GM12874 (cell line): Measurements from ENCODE around the gene PTPRQ.

Source experiments
- CTCF ChIP-seq: IDR thresholded peaks from 2 replicates; pipeline ENCODE4 v1.5.1; 2011; ENCODE audit warnings: low read depth, mild to moderate bottlenecking, control low read depth, low read length, moderate library complexity; ENCODE audit not compliant: insufficient read depth

The PTPRQ gene

DNA sequence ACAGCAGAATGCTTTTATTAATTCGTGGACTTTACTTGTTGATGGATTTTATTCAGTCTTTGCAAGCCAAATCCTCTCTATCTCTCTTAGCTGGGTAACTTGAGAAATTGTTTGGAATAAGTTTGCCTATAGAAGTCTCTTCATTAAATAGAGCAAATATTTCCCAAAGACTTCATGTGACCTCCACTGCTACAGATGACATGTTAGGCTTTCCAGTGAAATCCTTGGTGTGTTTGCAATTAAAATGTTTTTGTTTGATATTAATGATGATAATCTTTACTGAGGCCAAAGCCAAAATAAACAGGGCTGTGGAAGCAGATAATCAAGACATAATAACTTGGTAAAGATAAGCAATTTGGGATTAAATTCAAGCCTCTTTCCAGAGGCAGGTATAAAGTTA, 267.8 kb downstream of the PTPRQ start:
- TF ChIP-seq CTCF = no peak

DNA sequence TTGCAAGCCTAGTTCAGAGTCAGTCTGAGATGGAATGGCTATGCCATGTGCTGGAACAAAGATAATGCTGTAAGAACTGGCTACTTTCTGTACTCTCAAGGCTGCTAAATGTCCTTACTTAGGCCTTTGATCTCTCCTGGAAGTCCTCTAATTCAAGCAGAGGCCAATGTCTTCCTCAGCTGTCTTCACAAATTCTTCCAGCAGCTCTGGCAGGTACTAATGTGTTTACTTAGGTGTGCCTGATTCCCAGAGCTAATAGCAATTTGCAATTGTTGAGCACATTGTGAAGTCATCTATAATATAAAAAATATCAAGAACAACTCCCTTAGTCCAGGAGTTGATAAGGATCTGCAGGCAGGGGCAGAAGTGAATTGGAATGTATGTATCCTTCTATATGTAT, 268.8 kb downstream of the PTPRQ start:
- TF ChIP-seq CTCF = no peak

- TF ChIP-seq CTCF = no peak
Observed at GRCh38 chr12:80713419-80713818, 269.4 kb downstream of the PTPRQ start.

DNA sequence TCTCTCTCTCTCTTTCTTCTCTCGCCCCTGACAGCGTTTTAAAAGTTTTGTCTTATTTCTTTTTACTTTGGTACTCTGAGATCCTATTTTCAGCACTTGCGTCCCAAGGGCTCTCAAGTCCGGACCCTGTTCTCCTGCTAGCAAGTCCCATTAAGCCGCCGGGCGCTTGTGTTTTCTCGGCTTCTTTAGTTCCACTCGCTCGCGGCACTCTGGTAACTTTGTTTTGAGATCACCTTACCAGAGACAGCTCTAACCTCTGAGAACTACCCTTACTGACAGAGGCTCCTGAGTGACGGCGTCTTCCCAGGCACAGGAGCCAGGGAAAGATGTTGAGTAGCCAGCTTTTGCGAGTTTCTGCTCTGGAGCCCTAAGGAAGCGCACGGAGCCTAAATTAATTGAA, 270.0 kb downstream of the PTPRQ start:
- no peak for TF ChIP-seq CTCF

DNA sequence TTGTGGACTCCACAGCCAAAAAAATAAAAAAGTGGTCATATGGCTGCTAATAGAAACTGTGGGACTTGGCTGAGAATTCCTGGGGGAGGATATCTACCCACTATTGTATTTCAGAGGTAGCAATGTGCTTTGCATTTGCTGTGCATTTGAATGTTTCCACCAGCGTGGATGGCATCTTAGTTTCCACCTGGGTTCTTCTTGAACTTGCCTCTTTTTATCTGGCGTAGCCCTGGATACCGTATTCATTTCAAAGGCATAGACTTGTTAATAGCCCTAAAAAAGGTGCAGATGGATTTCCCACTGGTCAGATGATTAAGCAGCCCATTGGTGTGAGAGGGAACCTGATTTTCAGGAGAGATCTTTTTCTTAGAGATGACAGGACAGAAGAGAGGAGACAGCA, 270.8 kb downstream of the PTPRQ start:
- TF ChIP-seq CTCF = no peak

- no peak for TF ChIP-seq CTCF
Observed at GRCh38 chr12:80715713-80716249, 271.7 kb downstream of the PTPRQ start.

GRCh38 chr12:80716696-80717469, 272.8 kb downstream of the PTPRQ start, which contains the start of gene MYF5:
Gene MYF5 (plus strand): TSS chr12:80716912. CDS start chr12:80717064, 152 bp downstream.
- TF ChIP-seq CTCF = no peak
